B cell (primary cell): ENCODE data around the gene ADRM1. TPM values are rescaled to one million over a fixed set of nuclear protein-coding genes. Genes with fewer than 3 reads are reported as not detected.

Experiments
- ATAC-seq: fragments of 200-7000 bp; cut with Tn5 transposase; one replicate; pipeline ENCODE4 v1.10.0; 2021; ENCODE audit warnings: low read depth, mild to moderate bottlenecking, moderate number of reproducible peaks, moderate library complexity
- CTCF ChIA-PET: fragments of 350-600 bp; sonication (Branson Sonifier 250); formaldehyde crosslinking; loops from one replicate; lab custom pipeline; 2021; ENCODE audit warnings: antibody characterized with exemption, inconsistent platforms; lab: Charles Lee
- POLR2A ChIA-PET: fragments of 350-600 bp; sonication (Branson Sonifier 250); formaldehyde crosslinking; loops from one replicate; lab custom pipeline; 2021; ENCODE audit warnings: antibody characterized with exemption; lab: Charles Lee
- DNase-seq: peaks from one replicate; pipeline ENCODE4 v3.0.0; 2013
- H2AFZ ChIP-seq: 2 replicates; pipeline ENCODE4 v1.6.1; 2012; ENCODE audit warnings: mild to moderate bottlenecking, low read depth, low read length; ENCODE audit not compliant: insufficient read depth, poor library complexity, severe bottlenecking
- H3K27ac ChIP-seq, 2 donors: 1 replicate in 1 of 2; 2 replicates in 1 of 2; pipeline ENCODE4 v1.5.1; 2012 to 2013; ENCODE audit warnings: low read length in 2 of 2, mild to moderate bottlenecking in 2 of 2, moderate library complexity in 1 of 2
- H3K27me3 ChIP-seq, 4 experiments: fragments of 200-600 bp in 1 of 4; sonication (generic) in 1 of 4; replicated peaks in 1 of 4; 1 replicate in 2 of 4; 2 replicates in 2 of 4; pipeline versions ENCODE4 v1.6.1 to v1.7.0; 2013 to 2016; ENCODE audit warnings: low read length in 3 of 4, mild to moderate bottlenecking in 2 of 4, mixed read lengths in 1 of 4, moderate library complexity in 1 of 4; ENCODE audit not compliant: insufficient read depth in 4 of 4, control insufficient read depth in 3 of 4; ENCODE audit errors: control extremely low read depth in 1 of 4
- H3K36me3 ChIP-seq, 2 experiments: replicated peaks in 1 of 2; 1 replicate in 1 of 2; 2 replicates in 1 of 2; pipeline versions ENCODE4 v1.6.1 to v1.7.1; 2013; ENCODE audit warnings: low read length in 1 of 2; ENCODE audit not compliant: insufficient read depth in 2 of 2, control insufficient read depth in 1 of 2; ENCODE audit errors: control extremely low read depth in 1 of 2, extremely low read depth in 1 of 2
- H3K4me1 ChIP-seq, 2 donors: fragments of 200-600 bp in 1 of 2; sonication (generic) in 1 of 2; 1 replicate in 1 of 2; 2 replicates in 1 of 2; pipeline versions ENCODE4 v1.5.1 to v1.6.1; 2013 to 2017; ENCODE audit warnings: low read length in 2 of 2; ENCODE audit not compliant: control insufficient read depth in 2 of 2, insufficient read depth in 2 of 2
- H3K4me2 ChIP-seq: replicated peaks from 2 replicates; pipeline ENCODE3; 2012; ENCODE audit warnings: mild to moderate bottlenecking, low read depth, low read length; ENCODE audit not compliant: poor library complexity, severe bottlenecking
- H3K4me3 ChIP-seq, 5 experiments: fragments of 200-600 bp in 1 of 5; sonication (generic) in 1 of 5; 1 replicate in 3 of 5; 2 replicates in 2 of 5; pipeline versions ENCODE4 v1.5.1 to v1.7.0; 2011 to 2016; ENCODE audit warnings: low read length in 4 of 5, mild to moderate bottlenecking in 4 of 5, low read depth in 2 of 5, control low read depth in 1 of 5, moderate library complexity in 1 of 5; ENCODE audit not compliant: insufficient read depth in 1 of 5; ENCODE audit errors: control extremely low read depth in 1 of 5, extremely low read depth in 1 of 5
- H3K79me2 ChIP-seq: fragments of 200-600 bp; sonication (generic); one replicate; pipeline ENCODE4 v1.6.0; 2016; ENCODE audit warnings: low read length; ENCODE audit not compliant: control insufficient read depth, insufficient read depth
- H3K9ac ChIP-seq: fragments of 200-600 bp; sonication (generic); 2 replicates; pipeline ENCODE4 v1.6.1; 2017; ENCODE audit warnings: mild to moderate bottlenecking, low read length, moderate library complexity
- H3K9me3 ChIP-seq, 3 donors: one replicate each; pipeline versions ENCODE4 v1.6.1 to v1.7.1; 2013; ENCODE audit warnings: low read length in 2 of 3; ENCODE audit not compliant: control insufficient read depth in 2 of 3, insufficient read depth in 1 of 3; ENCODE audit errors: control extremely low read depth in 1 of 3
- H4K20me1 ChIP-seq: 2 replicates; pipeline ENCODE4 v1.6.0; 2012; ENCODE audit warnings: mild to moderate bottlenecking, low read length; ENCODE audit not compliant: insufficient read depth, control insufficient read depth, poor library complexity, severe bottlenecking
- H3K27ac Mint-ChIP-seq: one replicate; pipeline ENCODE4 v1.8.0; 2021; ENCODE audit warnings: mixed read lengths
- H3K27me3 Mint-ChIP-seq: one replicate; pipeline ENCODE4 v1.8.0; 2021; ENCODE audit warnings: mixed read lengths
- H3K4me1 Mint-ChIP-seq: one replicate; pipeline ENCODE4 v1.8.0; 2021; ENCODE audit warnings: mixed read lengths
- H3K4me3 Mint-ChIP-seq: one replicate; pipeline ENCODE4 v1.8.0; 2021; ENCODE audit warnings: mixed read lengths
- H3K9me3 Mint-ChIP-seq: one replicate; pipeline ENCODE4 v1.8.0; 2022; ENCODE audit warnings: mixed read lengths; ENCODE audit not compliant: insufficient read depth
- EZH2 ChIP-seq: IDR thresholded peaks from 2 replicates; pipeline ENCODE4 v1.6.1; 2012; ENCODE audit warnings: borderline replicate concordance, low read depth, mild to moderate bottlenecking, moderate library complexity, low read length; ENCODE audit not compliant: insufficient read depth, poor library complexity, severe bottlenecking
- WGBS: methylation state at CpG from one replicate; pipeline ENCODE4 v1.1.5; 2013; ENCODE audit warnings: missing lambda C conversion rate; ENCODE audit not compliant: insufficient coverage; 5-methylcytosine and 5-hydroxymethylcytosine counted together
- intact Hi-C: fragments of 100-400 bp; cut with micrococcal nuclease; formaldehyde crosslinking; loops from one replicate; pipeline ENCODE4 v1.10.0; 2022
- polyA plus RNA-seq: library from polyadenylated mRNA; depleted of rRNA; stranded (reverse); fragments of >200 nt; gene quantifications from 2 replicates; pipeline ENCODE4 v1.2.3, GENCODE V29; 2012
- total RNA-seq, 2 donors: library from RNA; stranded (reverse); fragments of 120-200 nt in 1 of 2; gene quantifications; 1 replicate in 1 of 2; 2 replicates in 1 of 2; pipeline versions ENCODE4 v1.2.3 to v1.2.4, GENCODE V29; 2013 to 2022
- TF ChIP-seq, protein P1 (sequence below): fragments of 200-600 bp; IDR thresholded peaks from one replicate; pipeline ENCODE4 v1.8.0; 2022; ENCODE audit warnings: antibody characterized with exemption, mild to moderate bottlenecking

ADRM1 gene
- total and polyA plus RNA-seq, 2 donors (not counting 1 experiment from before 2014, with no cell fraction given): 73.9 to 87.2 TPM

DNA sequence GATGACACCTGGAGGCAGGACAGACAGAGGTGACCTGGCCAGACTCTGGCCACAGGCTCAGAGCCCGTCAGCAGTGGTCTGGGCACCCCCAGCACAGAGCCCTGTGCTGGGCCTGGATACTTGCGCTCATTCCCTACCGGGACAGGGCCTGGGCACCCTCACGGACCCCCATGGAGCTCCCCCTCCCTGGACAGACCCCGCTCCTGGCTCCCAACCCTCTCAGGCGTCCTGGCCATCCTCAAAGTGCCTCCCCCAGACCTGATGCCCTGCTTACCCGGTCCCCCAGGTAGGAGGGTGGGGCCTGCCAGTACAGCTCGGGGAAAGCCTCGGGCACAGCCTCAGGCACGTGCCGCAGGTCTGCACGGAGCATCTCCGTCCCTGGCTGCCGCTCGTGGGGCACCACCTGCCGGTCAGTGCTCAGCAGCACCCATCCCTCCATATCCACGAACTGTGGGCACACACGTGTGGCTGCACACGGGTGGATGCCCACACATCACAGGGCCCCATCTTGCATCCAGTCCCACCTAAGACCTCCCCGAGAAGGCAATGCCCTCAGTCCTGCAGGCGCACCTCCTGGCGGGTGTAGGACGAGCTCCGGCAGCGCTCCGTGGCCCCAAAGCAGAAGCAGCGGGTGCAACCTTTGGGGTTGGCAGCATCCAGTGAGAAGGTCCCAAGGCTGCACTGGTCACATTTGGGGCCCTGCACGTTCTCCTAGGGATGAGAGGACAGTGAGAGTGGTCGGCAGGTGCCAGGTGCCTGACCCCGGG, 24.3 kb downstream of the ADRM1 start:
- H3K9me3 Mint-ChIP-seq: no peaks in the 10 kb centered on the region
- Histone ChIP-seq H3K9ac (no peak overlapping the region), H3K36me3 (peaks cover 0 to 47% of the 10 kb centered on the region in 2 experiments), H3K79me2 (no peaks in the 10 kb centered on the region), H3K4me3 (no peak overlapping the region), H4K20me1 (no peaks in the 10 kb centered on the region), H3K4me1 (no peaks in the 10 kb centered on the region), H2AFZ (no peak overlapping the region), H3K27ac (no peak overlapping the region), H3K27me3 (no peaks in the 10 kb centered on the region), H3K9me3 (no peaks in the 10 kb centered on the region), H3K4me2 (no peak overlapping the region)
- POLR2A ChIA-PET: interaction anchor here (0.6 kb wide), 1 partner anchor 392 kb away, joined by 3 read pairs; no protein-coding TSS in a partner anchor
- H3K4me3 Mint-ChIP-seq: no peak overlapping the region
- H3K4me1 Mint-ChIP-seq: no peaks in the 10 kb centered on the region
- 87% methylated on average over 29 of the region's 30 CpGs for WGBS
- DNase-seq (no peak), ATAC-seq (no peak)
- intact Hi-C loops: no loop called here
- CTCF ChIA-PET: no interaction called here
- H3K27me3 Mint-ChIP-seq: no peaks in the 10 kb centered on the region
- no peak overlapping the region for H3K27ac Mint-ChIP-seq
- TF ChIP-seq, protein P1, sequence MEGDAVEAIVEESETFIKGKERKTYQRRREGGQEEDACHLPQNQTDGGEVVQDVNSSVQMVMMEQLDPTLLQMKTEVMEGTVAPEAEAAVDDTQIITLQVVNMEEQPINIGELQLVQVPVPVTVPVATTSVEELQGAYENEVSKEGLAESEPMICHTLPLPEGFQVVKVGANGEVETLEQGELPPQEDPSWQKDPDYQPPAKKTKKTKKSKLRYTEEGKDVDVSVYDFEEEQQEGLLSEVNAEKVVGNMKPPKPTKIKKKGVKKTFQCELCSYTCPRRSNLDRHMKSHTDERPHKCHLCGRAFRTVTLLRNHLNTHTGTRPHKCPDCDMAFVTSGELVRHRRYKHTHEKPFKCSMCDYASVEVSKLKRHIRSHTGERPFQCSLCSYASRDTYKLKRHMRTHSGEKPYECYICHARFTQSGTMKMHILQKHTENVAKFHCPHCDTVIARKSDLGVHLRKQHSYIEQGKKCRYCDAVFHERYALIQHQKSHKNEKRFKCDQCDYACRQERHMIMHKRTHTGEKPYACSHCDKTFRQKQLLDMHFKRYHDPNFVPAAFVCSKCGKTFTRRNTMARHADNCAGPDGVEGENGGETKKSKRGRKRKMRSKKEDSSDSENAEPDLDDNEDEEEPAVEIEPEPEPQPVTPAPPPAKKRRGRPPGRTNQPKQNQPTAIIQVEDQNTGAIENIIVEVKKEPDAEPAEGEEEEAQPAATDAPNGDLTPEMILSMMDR: no peak
- no peak for TF ChIP-seq EZH2
